ENCODE data around the gene PDRG1.
"Not testable (repeated sequence)": the region's sequence is repeated elsewhere in the genome, so short reads cannot be mapped to it uniquely, and the experiment has no call there.

Gene PDRG1

DNA sequence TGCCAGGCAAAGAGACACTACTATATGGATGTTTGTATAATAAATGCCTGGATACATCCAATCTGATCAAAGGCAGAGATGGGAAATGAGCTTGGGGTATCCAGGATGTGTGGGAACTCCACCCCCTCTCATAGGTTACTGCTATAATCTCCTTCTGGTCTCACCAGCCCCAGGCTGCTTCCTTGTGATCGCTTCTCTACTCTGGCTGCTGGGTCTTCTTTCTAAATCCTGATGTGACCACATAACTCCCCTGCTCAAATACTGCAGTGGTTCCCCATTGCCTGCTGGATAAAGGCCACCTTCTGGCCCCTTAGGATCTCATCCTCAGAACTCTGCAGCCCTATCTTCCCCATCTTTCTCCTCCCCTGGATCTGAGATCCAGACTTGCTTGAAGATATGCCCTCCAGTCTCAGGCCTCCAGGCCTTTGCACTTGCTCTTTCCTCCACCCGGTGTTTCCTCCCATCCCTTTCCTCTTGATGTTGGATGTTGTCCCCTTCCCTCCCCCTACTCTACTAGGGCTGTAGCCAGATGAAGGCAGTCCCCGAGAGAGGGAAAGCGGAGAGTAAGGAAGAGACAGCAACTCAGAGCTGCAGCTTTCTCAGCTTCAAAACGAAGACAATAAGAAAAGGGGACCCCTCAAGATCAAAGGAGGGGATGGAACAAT, 15.3 kb upstream of the PDRG1 start:
- no peak for DNase-seq

DNA sequence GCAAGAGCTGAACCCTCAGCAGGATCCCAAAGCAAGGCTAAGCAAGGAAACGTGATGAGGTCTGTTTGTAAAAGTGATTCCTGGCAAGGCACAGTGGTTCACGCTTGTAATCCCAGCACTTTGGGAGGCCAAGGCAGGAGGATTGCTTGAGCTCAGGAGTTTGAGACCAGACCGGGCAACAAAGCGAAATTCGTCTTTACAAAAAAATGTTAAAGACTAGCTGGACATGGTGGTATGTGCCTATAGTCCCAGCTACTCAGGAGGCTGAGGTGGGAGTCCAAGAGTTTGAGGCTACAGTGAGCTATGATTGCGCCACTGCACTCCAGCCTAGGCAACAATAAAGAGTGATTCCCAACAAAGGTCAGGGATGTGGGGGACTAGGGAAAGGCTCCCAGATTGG, 12.0 kb upstream of the PDRG1 start:
- DNase-seq = no peak

DNA sequence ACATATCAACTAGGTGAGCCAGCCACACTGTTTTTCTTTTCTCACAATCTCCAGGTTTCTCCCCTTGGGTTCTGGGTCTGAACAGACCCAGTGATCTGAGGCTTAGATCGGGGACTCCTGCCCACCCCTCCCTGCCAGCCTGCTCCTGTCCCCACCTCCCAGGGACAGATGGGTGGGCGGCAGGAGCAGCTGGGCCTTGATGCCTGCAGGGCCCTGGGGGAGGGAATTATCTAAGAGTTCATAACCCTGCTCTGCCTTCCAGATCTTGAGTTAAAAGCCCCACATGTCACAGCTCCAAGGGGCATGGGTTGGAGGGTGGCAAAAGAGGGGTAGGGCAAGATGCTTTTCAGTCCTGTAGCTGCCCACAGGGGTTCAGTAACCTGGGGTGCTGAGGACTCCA, 10.9 kb upstream of the PDRG1 start:
- no peak for DNase-seq

DNA sequence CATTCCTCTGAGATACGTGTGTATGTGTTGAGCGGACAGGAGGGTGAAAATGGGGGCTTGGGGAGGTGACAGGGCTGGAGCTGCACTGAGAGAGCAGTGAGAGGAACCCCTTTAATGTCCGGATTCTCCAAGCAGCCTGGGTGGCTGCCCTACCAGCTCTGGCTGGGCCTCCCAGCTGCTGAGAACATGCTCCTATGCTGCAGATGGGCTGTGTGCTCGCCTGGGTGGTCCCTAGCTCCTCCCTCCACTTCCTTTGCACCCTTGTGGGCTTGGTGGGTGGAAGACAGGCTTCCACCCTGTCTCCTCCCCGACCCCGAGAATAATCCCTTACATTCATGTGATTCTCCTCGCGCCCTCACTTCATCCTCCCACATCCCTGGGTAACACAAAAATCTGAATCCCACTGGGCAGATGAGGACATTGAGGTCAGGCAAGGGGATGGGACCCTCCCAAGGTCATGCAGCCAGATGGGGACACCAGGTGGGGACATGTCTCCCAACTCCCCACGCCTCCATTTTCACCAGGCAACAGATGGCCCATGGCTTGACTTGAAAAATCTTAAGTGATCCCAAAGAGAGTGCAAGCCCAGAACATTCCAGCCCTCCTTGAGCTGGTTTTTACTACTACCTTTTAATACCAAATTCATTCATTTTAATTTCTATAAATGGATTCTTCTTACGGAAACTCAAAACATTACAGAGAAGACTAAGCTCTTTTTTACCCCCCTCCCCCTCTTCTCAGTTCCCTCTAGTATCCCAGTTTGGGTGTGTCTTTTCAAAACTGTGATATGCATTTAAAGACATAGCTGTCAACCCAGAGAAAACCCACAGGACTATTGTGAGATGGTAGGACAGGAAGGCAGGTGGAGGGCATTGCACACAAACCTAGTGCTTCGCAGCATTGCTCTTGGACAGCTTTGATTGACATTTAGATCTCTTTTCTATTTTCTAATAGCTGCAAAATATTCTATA, 5.0 kb upstream of the PDRG1 start:
- DNase-seq = no peak

DNA sequence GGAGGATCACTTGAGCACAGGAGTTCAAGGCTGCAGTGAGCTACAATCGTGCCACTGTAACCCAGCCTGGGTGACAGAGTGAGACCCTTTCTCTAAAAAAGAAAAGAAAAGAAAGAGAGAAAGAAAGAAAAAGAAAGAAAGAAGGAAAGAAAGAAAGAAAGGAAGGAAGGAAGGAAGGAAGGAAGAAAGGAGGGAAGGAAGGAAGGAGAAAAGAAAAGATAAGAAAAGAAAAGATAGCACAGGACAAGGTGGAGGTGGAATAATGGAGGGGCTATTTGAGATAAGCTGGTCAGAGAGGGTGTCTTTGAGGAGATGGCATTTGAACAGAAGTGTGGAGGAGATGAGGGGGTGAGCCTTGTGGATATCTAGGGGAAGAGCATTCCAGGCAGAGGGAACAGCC, 2.7 kb upstream of the PDRG1 start:
- no peak for DNase-seq

DNA sequence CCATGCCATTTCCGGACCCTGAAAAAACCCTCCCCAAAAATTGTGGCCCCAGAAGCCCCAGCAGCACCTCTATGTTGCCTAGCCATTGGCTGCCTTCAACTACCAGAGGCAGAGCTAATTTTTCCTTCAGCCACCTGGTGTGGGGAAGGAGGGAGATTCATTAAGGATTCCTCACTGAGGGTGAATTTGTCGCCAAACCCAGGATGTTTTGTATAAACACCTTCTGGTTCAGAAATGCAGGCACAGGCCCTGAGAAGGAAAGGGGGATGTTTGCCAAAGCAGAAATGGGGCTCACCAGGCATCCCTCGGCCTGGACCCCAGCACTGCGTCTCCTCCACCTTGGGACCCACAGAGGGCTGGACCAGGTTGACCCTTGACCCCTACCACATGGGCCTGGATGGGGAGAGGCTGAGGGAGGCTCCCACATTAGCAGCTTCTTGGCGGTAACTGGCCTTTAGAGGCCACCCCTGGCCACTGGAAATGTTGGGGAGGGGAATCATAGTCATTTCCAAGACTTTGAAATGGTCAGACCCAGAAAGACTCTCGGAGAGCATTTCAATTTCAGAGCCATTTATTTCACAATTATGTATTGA, 1.8 kb upstream of the PDRG1 start:
- no peak for DNase-seq

DNA sequence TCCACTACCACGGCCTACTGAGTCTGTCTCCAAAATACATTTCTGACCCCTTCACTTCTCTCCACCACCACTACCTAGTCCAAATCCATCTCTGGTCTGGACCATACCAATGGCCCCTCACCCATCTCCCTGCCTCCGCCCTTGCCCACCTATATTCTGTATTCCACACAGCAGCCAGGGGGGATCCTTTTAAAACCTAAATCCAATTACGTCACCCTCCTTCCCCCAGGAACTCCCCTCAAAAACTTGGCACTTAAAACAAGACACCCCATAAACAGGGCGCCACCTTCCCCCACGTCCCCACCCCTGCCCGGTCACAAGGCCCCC, 680 bp downstream of the PDRG1 start:
- DNase-seq = no peak

DNA sequence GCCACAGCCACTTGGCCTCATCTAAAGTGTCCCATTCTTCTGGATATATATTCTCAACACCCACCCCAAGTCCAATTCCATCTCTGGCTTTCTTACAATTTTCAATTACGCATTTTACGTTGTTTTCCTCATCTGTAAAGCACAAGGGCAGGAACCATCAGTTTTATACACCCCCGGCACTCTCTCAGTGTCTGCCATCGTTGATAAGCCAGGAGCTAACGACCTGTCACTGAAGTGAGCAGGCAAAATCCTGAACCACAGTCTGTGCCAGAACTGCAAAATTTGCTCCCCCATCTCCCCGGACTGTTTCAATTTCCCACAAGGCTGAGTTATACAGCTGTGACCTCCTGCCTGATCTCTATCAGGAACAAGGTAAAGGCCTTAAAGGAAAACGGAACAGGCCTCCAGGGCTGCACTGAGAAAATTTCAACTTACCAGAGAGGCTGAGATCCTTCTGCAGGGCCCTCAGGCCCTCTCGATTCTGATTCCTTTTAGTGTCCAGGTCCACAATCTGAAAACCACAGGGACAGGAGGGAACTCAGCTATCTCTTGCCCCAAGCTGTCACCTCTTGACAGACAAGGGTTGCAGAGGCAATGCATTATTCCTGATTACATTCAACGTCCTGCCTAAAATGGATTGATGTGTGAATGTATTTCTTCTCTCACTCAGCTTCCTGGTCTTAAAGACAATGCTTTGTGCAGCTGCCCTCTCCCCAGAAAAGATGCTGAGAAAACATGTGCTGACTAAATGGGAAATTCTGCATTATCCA, 1.8 kb downstream of the PDRG1 start:
- DNase-seq = no peak

DNA sequence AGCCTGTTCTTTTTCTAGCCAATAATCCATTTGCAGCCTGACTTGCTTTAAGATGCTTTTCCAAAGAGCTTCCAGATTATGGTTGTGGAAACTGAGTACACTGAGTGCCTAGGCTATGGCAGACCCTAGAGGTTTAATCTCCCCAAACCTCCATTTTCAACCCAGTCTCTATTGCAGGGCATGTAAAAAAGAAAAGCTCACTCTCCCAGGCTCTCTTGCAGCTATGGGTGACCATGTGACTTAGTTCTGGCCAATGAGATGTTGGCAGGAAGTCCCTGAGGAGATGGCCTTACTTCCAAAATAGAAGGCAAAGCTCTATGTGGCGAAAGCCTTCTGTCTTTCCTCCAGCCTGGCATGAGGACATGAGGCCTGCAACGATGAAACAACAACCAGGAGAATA, 3.8 kb downstream of the PDRG1 start:
- DNase-seq = no peak

DNA sequence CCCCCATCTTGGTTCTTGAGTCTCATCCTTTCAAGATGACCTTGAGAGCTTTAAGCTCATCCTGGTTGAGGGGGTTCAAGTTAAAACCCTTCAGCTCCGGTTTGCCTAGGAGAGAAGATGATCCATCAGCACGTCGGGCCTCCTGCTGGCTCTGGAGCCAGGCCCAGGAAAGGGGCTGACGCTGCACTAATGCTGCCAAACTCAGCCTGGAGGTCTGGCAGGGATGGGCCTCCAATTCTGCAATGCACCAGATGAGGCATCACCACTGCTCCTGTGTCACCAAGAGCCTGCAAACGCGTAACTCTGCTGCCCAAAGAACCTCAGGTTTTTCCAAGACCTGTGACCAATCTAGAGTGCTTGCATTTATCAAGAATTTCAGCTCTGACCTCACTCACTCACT, 6.1 kb downstream of the PDRG1 start:
- DNase-seq = peak; percentile 9

DNA sequence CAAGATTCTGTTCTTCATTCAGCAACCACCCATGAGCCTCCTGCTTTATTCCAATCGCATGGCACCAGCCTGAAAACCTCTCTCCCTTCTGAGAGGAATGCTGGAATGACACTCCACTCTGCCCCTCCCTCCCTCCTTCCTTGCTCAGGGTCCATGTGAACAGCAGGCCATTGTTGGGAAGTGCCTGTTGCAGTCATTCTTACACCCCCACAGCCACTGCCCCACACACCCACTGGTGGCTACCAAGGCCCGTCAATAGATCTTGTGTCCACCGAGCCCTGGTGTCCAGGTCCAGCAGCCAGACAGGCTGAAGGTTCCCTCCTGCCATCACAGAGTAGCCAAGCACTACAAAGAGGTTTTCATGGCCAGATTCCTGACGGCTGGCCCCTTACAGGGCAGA, 6.5 kb downstream of the PDRG1 start:
- no peak for DNase-seq

DNA sequence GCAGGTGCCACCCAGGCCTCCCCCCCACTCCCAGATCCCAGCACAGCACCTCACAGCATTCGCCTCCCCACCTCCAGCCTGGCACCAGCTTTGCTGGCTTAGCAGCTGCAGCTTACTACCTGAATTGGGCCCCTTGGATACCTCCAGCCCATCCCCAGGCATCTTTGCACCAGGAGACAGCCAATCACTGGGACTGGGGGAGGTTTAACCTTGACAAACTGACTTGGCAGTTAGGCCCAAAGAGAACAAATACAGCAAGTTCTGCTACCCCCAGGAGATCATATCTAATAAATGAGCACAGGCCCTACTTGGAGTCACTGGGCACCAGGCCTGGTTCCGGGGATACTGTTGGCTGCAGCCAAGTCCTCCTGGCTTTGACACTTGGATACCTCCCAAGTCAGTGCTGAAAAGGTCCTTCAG, 8.8 kb downstream of the PDRG1 start:
- no peak for DNase-seq

DNA sequence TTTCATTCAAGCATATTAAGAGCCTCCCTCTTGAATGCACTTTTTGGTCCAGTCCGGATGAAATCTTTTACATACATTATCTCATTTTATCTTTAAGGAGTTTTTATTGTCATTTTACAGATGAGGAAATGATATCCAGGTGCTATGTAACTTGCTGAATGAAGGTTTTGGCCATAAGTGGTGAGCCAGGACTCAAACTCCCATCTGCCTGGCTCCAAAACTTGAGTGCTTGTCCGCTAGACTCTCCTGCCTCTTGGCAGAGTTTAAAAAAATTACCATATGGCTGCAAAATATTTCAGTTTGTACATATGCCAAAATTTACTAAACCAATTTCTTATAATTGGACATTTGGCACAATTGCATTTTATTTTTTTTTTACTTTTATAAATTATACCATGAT, 12.2 kb downstream of the PDRG1 start:
- no peak for DNase-seq

DNA sequence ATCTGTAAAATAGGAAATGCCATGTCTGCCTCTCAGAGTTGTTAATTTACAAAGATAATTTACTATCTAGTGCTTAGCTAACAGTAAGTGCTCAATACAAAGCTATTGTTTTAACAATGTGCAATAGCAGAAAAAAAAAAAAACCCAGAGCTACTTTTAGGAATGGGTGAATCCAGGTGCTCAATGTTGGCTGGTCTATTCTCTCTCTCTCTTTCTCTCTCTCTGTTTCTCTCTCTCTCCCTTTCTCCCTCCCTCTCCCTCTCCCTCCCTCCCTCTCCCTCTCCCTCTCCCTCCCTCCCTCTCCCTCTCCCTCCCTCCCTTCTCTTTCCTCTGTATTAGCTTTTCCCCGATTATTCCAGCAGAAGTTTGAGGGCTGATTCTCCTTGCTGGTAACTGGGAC, 14.0 kb downstream of the PDRG1 start:
- DNase-seq = no peak

DNA sequence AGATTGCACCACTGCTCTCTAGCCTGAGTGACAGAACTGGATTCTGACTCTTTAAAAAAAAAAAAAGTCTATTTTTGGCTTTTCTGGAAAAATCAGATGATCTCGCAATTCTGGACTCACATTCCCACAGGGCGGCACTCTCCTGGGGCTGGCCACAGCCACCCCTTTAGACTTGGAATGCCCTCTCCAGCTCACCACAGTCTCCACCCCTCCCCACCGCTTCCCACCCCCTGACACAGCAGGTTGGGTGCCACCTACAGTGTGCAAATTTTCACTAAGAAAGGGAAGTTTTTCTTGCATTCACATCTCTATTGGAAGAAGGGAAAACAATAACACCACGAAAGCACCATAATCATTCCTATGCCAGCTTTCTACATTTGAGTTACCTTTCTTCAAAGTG, 15.4 kb downstream of the PDRG1 start:
- DNase-seq = no peak

DNA sequence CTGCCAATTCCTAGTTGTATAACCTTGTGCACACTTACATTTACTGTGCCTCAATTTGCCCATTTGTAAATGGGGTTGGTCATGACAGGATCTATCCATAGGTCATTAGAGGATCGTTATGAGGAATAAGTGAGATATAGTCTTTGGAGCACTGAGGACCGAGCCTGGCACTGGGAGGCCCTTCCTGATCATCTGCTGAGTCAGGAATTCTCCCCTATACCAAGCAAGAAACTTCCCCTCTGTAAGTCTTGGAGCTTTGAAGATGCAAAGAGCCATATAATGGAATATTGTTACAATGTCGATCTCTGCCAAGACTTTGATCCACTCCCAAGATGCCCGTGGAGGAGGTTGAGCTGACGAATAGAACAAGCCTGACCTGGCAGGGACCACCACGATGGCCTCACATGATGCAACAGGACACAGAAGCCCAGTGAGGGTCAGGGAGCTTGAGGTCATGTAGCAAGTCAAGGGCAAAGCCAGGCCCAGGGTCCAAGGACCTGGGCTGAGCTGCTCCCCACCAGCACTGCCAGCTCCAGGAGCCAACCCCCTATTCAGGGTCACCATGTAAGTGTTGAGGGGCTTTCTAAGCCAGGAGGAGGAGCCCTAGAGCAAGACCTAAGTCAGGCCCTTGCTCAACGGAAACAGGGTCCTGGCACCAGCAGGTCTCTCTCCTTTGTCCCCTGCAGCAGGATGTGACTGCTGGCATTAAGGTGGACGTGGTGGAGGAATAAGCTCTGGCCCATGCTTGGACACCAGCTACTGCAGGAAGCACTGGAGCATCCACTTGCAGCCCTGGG, 16.7 kb downstream of the PDRG1 start:
- DNase-seq = no peak

DNA sequence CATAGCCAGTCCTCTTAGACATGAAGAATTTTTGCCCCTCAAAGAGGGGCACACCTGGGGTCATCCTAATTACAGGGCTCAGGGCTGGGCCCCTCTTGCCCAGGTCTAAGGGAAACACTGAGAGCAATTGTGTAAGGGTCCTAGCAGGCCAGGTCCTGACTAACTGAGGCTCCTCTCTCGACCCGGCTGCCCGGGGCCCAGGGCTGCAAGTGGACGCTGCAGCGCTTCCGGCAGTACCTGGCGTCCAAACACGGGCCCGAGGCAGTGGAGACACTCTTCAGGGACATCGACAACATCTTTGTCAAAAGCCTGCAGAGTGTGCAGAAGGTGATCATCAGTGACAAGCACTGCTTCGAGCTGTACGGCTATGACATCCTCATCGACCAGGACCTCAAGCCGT, 17.4 kb downstream of the PDRG1 start:
- no peak for DNase-seq

DNA sequence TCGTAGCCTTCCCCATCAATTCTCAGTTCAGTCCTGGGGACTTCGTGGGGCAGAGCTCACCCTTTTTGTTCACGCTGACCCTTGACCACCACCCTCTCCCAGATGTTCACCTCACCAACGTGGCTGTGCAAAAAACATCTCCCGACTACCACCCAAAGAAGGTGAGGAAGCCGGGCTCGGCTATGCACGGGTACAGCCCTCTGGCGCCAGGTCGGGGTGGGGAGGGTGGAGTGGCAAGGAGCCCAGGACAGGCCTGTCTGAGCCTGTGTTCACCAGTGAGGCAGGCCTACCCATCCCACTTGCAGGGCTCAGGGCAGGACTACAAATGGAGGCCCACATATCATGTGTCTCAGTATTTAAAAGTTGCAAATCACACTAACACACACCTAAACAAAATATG, 18.1 kb downstream of the PDRG1 start:
- DNase-seq = no peak

DNA sequence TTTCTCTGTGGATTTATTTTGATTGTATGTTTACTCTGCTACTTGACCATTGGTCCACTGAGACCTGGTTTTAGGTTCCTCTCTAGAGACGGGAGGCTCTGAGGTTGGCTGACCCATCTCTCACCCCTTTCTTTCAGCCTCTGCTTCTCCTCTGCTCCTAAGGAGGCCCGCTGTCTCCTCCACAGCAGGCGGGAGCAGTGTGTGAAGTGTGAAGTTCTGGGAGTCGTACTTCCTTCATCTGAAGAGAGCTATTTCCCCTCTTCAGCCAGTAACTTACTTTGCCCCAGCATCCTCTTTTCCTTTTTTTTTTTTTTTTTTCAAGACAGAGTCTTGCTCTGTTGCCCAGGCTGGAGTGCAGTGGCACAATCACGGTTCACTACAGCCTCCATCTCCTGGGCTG, 21.1 kb downstream of the PDRG1 start:
- DNase-seq = no peak

DNA sequence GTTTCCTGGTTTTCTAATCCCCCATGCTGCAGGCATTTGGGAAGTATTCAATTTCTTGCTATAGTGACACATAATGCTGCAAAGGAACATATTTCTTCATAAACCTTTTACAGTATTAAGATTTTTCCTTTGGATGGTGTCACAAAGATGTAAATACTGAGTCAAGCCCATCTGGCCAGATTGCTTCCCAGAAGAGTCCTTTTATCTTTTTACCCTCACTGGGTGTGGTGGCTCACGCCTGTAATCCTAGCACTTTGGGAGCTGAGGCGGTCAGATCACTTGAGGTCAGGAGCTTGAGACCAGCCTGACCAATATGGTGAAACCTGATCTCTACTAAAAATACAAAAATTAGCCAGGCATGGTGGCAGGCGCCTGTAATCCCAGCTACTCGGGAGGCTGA, 22.2 kb downstream of the PDRG1 start:
- DNase-seq = not testable (repeated sequence)

DNA sequence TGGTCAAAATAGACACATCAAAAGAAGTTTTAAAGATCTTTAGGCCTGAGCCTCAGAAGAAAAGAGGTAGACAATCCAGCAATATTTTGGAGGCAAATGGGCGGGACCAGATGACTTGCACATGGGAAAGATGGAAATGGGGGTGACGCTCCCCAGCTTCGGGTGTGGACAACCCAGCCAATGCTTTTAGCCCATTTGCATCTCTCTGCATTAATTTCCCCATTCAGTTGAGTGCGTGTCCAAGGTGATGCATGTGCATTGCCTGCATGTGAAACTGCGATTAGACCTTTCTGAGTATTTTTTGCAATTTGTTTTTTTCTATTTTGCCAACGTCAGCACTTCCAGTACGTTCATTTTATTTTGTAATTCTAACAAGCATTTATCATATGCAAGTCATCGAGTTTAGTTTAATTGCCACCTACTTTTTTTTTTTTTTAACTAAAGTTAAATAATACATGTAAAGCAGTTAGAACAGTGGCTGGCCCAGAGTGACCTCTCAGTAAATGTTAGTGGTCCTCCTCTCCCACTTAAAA, 24.2 kb downstream of the PDRG1 start:
- no peak for DNase-seq

DNA sequence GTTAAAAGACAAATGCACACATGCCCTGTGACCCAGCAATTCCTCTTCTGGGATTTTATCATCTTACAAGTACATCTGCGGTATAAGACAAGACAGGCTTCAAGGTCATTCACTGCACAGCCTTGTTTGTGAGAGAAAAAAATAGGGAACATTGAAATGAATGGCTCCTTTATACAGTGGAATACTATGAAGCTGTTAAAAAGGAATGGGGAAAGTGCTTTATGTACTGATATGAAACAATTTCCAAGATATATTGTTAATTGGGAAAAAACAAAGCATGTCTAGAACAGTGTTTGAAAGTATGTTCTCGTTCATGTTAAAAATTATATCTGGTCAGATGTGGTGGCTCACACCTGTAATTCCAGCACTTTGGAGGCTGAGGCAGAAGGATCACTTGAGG, 25.4 kb downstream of the PDRG1 start:
- no peak for DNase-seq
